HG03575 (cell line): ENCODE results near the gene LRRC72.
"Not testable (repeated sequence)": the region's sequence is repeated elsewhere in the genome, so short reads cannot be mapped to it uniquely, and the experiment has no call there.

Source experiments
- ATAC-seq: cut with Tn5 transposase; IDR thresholded peaks from one replicate; pipeline ENCODE4 v1.9.1; 2021; ENCODE audit not compliant: unreplicated experiment, insufficient number of reproducible peaks, low FRiP score; ENCODE audit errors: extremely low read depth

The LRRC72 gene

DNA sequence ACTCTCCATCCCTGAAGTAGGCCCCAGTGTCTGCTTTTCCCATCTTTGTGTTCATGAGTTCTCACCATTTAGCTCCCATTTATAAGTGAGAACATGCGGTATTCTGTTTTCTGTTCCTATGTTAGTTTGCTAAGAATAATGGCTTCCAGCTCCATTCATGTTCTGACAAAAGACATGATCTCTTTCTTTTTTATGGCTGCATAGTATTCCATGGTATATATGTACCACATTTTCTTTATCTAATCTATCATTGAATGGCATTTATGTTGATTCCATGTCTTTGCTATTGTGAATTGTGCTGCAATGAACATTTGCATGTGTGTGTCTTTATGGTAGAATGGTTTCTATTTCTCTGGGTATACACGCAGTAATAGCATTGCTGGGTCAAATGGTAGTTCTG lies 6.6 kb upstream of the LRRC72 start:
- ATAC-seq: not testable (repeated sequence)

DNA sequence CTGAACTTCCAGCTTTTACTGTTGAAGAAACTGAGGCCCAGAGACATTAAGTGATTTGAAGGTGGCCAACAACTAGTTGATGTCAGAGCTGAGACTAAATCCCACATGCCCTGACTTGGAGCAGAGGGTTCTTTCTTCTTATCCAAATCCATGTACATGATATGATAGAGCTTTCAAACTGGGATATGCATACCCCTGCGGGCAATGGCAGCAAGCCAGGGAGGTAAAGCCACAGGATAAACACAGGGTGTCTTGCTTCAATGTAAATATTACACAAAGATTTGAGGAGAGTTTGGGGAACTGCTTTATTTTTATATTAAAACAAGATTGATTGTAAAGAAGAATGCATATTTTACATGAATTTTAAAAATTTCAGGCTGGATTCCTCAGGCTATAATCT lies 2.3 kb upstream of the LRRC72 start:
- ATAC-seq: no peak

DNA sequence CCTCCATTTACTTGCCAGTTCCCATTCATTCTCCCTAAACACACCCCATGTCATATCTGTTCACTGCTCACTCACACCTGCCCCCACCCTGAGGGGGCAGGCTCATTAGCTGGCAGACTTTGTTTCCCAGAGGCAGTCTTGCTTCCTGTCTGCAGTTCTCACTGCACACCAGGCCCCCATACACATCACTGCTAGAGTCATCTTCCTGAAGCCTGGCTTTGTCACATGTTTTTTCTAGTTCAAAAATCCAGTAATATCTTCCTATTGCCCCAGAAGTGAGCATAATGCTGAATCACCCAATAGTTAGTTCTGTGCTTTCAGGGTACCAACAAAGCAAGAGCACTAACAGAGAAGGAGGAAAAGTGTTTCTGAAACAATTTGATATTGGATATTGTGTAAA lies 1.9 kb downstream of the LRRC72 start:
- ATAC-seq: no peak

DNA sequence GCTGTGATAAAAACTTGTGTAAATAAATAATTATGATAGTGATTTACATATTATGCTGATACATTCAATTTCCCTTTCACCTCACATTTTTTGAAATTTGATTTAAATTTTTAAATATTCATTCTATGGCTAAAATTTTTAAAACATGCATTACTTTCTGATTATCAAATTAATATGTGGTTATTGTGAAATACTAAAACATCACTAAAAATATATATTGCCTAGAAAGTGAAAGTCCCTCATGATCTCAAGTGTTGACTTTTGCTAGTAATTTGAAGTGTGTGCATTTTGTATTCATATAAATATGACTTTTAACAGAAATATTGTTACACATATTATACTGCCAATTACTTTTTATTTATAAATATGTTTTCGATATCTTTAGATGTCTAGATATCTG lies 3.1 kb downstream of the LRRC72 start:
- no peak for ATAC-seq

DNA sequence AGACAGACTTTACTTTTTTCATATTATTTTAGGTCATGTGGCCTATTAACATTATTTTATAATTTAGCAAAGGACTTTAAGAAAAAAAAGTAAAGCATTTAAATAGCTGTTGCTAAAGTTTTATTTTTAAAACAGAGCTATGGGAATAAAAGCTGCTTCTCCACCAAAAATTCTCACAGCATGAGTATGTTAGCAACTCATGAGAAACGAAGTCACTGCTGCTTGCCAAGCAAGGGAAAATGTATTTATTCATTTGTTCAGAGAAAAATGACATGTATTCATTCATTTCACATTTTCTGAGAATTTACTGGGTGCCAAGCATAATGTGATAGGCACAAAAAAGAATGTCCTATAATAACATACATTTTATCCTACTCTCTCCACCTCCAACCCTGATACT lies 5.1 kb downstream of the LRRC72 start:
- ATAC-seq: no peak

DNA sequence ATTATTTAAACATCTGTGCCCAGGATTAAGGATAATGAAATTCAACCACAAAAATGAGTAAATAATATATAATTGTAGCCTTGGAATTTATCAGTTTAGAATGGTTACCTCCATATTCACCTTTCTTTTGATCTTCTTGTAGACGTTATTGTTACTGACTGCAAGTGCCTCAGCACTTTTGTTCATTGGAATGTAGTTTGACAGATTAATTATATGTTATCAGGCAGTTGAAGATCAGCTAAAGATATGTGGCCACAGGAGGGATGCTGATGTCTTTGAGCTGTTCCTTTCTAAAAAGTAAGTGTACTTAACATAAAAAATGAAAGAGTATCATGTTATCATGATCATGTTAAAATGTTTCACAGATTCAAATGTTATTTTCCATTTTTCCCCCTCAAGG lies 5.6 kb downstream of the LRRC72 start:
- ATAC-seq: no peak

DNA sequence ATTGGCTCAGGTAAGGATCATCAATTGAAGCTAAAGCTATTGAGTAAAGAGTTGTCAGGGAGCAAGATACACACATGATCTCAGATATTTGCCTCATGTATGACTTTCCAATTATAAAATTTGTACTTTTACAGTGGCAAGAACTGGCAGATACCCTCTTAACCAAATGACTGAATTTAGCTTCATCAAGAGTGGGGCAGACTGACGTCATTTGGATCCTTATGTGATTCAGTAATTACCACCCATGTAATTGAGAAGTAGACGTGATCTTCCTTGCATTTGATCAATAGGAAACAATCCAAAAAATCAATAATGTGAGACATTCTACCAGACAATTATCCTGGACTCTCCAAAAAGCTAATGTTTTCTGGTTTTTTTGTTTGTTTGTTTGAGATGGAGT lies 8.9 kb downstream of the LRRC72 start:
- no peak for ATAC-seq

DNA sequence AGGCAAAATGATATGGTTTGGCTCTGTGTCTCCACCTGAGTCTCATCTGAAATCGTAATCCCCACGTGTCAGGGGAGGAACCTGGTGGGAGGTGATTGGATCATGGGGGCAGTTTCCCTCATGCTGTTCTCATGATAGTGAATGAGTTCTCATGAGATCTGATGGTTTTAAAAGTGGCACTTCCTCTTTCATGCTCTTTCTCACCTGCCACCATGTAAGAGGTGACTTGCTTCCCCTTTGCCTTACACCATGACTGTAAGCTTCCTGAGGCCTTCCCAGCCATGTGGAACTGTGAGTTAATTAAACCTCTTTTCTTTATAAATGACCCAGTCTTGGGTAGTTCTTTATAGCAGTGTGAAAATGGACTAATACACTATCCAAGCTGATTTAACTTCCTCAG lies 13.9 kb downstream of the LRRC72 start:
- not testable (repeated sequence) for ATAC-seq

DNA sequence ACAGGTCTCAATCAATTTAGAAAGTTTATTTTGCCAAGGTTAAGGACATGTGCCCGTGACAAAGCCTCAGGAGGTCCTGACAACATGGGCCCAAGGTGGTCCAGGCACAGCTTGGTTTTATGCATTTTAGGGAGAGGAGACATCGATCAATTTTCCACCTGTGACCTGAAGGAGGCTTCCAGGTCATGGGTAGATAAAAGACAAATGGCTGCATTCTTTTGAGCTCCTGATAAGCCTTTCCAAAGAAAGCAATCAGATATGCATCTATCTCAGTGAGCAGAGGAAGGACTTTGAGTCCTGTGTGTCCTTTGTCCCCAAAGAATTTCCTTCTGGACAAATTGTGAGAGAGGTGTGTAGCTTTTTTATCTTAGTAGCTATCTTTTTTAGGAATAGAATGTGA lies 15.8 kb downstream of the LRRC72 start:
- no peak for ATAC-seq

DNA sequence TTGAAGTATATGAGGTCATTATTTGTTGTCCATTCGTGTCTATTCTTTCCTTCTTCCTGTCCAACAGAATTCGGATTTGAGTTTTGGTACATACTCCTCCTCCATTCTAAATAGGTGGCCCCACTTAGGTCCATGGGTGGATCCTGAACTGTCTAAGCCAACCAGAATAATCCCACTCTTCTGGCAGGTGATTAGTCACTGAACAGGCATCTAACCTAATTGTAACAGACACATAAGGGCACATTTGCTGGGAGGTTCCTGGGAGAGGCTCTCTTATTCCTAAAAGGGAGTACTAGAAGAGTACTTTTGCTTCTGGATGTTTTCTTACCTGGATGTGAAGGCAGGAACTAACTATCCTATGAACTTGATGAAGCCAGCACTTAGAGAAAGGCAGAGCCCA lies 16.8 kb downstream of the LRRC72 start:
- no peak for ATAC-seq

DNA sequence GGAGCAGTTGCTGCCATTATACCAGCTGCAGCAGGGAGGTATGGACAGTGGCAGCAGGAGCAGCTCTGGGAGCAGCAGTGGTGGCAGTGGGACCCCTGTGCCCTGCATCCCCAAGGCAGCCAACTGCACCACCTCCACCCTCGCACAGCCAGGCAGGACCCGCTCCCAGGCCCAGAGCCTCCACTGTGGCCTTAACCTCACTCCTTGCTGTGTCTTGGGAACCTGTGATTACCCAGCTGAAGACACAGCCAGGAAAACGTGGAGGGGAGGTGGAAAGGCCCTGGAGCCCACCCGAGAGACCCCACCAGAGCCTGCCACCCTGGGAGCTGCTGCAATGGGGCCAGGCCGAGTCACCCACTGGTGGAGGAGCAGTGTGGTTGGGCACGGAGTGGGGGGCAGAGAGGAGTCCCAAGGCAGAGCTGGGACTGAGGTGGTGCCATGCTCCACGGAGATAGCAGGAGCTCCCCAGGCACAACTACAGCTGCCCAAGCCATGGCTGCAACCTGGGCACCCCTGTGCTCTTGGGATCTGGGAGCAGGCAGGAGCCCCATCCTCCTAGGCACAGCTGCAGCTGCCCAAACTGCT lies 20.4 kb downstream of the LRRC72 start:
- no peak for ATAC-seq

DNA sequence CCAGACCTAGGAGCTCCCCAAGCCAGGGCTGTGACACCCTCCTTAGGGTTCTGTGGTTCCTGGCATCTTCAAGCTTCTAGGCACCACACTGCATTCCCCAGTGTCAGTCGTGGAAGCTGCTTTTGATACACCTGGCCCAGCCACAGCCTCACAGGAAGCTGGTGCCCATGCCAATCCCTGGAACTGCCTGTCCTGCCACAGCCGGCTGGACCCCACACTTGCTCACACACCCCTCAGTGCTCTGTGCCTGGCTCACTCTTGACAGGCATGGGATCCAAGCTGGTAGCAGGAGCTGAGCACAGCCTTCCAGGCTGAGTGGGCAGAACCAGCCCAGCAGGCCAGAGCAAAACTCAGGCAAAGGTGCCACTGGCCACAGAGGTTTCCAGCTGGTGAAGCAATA lies 21.8 kb downstream of the LRRC72 start:
- no peak for ATAC-seq

DNA sequence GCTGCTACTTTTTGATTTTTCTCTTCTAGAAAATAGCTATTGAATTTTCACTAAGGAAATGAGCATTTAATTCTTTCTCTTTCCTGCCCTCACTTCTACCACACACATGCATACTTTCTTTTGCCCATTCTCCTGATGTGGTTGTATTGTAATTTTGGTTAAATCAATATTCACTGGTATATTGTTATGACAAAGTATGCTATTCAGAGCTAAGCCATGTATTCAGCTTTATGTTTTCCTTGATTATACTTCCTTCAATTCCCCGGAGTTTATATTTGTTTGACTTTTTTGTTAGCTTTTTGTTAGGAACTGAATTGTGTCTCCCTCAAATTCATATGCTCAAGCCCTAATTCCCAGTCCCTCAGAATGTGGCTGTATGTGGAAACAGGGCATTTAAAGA lies 24.0 kb downstream of the LRRC72 start:
- ATAC-seq: no peak

DNA sequence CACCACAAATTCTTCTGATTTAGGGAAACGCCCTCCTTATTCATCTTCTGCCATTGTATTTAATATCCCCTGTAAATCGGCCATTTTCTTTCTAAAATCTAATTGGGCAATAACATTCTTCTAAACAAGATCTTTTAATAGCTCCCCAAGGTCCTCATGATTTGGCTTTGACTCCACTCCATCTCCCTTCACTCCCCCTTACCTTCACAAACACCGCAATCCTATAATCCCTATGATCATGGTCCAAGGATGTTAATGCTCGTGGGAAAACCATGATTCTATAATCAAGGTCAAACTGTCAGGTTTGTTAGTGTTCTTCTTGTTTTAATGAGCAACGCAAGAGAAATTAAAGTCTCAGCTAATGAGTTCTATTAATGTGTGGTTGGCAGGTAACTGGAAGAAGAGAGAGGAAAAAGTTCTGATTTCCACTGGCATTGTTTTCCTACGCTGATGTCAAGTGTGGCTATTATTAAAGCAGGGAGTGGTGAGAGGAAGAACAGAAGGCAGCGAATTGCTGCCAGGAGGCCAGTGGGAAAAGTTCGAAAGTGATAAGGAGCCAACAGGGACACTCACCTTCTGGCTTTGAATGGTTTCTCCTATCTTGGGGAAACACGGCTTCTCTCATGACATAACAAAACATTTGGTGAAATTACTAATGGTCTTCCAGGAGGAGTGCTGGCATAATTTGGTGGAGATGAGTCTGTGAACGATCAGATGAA lies 28.1 kb downstream of the LRRC72 start:
- no peak for ATAC-seq

DNA sequence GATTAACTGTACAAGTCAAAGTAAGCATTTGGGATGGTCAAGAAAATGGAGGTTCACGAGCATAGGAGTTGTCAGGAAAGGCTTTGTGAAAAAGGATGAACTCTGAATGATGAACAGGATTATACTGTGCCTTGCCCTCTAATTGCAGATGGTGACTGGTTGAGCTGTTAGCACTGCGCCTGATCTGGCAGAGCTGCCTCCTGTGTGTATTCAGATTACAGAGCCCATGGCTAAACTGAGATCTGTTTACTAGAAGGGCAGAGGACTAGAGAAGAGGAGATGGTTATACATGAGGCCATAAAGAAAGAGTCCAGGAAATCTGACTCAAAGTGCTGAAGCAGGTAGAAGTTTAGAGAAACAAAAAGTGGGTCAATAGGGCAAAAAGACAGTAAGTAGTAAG lies 29.7 kb downstream of the LRRC72 start:
- no peak for ATAC-seq

DNA sequence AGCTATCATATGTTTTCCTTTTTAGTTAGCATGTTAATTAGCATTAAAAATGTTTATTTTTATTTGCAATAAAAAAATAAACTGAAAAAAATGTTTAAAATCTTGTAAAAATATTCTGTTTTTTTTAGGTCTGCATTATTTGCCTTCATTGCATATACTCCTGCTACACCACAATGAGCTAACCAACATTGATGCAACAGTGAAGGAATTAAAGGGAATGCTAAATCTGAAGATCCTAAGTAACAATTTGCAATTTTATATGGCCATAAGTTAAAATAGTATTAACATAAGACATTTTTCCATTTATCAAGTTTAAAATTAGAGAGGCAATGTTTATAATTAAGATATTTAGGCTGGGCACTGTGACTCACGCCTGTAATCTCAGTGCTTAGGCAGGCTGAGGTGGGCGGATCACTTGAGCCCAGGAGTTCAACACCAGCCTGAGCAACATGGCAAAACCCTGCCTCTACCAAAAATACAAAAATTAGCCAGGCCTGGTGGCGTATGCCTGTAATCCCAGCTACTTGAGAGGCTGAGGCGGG lies 32.2 kb downstream of the LRRC72 start:
- ATAC-seq: no peak

DNA sequence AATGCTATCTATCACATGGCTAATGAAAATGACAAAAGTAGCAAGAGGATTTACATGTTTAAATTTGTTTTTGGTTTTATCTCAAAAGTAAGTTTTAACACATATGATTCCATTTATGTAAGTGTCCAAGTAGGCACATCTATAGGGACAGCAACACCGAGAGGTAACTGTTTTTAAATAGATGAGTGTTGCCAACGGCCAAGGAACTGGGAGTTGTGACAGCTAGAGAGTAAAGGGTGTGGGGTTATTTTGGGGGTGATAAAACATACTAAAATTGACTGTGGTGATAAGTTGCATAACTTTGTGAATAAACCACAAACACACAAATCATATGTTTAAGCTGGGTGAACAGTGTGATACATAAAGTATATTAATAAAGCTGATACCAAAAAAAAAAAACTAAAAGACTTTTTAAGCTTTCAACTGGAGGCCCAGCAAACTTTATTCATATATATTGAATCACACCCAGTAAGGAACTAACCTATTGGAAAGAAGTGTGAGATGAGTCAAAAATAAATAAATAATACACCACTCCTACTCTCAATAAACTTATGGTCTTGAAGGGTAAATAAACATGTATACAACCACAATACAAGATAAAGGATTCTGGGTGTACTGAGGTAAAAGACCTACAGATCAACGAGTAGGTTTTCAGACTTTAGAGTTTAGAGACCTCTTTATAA lies 33.0 kb downstream of the LRRC72 start:
- no peak for ATAC-seq

DNA sequence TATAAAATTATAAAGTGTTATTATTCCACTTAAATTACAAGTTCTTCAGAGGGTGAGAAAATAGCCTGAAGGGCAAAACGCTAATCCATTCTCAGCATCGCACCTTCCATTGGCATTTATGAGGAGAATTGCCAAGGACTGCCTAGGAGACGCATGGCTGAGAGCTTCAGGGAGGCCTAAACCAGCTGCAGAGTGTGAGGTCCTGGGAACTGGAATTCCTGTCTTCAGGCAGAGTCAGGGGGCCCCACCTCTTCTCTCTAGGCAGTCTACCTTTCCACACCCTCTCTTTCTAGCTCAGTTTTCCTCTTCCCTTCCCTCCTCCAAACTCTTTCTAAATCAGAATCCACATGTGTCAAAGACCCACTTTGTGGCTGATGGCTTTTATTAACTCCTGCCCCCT lies 35.3 kb downstream of the LRRC72 start:
- ATAC-seq: no peak

DNA sequence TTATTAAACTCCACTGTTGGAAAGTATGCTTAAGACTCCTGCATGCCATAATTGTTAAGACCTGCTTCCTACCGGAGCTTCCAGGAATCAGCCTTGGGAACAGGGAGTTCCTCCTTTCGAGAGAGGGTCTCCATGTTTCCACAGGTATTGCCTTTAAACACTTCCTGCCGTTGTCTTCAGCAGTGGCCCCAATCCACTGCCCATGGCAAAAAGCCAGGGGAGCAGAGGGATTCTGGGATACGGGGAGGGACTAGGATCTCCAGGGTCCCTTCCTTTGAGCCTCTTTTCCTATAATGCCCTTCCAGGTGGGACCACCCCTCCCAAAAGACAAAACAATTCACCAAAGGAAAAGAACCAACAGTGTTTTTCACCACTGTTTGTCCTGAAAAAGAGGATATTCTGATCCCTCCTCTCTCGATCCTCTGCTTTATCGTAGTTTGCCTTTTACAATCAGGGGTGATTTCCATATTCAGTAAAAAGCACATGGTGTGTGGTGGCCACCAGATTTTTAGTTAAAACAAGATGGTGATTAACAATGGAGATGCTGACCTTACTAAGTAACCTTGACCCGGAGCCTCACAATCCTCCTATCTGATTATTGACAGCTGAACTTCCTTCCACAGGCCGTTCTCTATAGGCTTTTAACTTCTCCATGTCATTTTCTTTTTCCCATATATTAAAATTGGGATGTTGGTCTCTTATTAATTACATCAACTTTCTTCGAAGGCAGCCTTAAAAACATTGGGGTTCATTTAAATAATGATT lies 36.0 kb downstream of the LRRC72 start:
- no peak for ATAC-seq
